HUDEP-2 (cell line): ENCODE results near the gene BLOC1S3.
A peak's percentile ranks its signal among the peaks of the same experiment; 100 is the strongest.

ENCODE experiments used
- DNase-seq, 76 experiments: peaks; one replicate each; lab custom pipeline; 2025; ENCODE audit not compliant: unreplicated experiment in 76 of 76; lab: John Stamatoyannopoulos, UW

Gene BLOC1S3

GRCh38 chr19:45178262-45179071 lies at the start of gene BLOC1S3:
TSS of gene BLOC1S3 (plus strand) at chr19:45178784. CDS start at chr19:45179297, 513 bp downstream.
- DNase-seq, result peak; percentile 79 to 100 (median 100)

- DNase-seq, result no peak
Measured at GRCh38 chr19:45128806-45129205, 49.8 kb upstream of the BLOC1S3 start.

- no peak for DNase-seq
Measured at GRCh38 chr19:45130236-45130635, 48.3 kb upstream of the BLOC1S3 start.

GRCh38 chr19:45130888-45131615 lies 47.5 kb upstream of the BLOC1S3 start:
- peak in 7 of 76 experiments; percentile 7 to 30 (median 16) for DNase-seq

- no peak for DNase-seq
Measured at GRCh38 chr19:45133661-45134060, 44.9 kb upstream of the BLOC1S3 start.

- DNase-seq, result no peak
Measured at GRCh38 chr19:45135176-45135885, 43.3 kb upstream of the BLOC1S3 start.

- peak in 1 of 76 experiments; percentile 9 for DNase-seq
Measured at GRCh38 chr19:45136507-45137178, 41.9 kb upstream of the BLOC1S3 start.

GRCh38 chr19:45137179-45137761 lies 41.3 kb upstream of the BLOC1S3 start:
- no peak for DNase-seq

GRCh38 chr19:45138303-45138751 lies 40.3 kb upstream of the BLOC1S3 start:
- DNase-seq, result peak in 1 of 76 experiments; percentile 15

GRCh38 chr19:45139286-45140143 lies 39.1 kb upstream of the BLOC1S3 start:
- DNase-seq, result no peak

GRCh38 chr19:45140144-45140503 lies 38.5 kb upstream of the BLOC1S3 start:
- DNase-seq, result no peak

GRCh38 chr19:45140533-45140932 lies 38.1 kb upstream of the BLOC1S3 start:
- DNase-seq, result no peak

- no peak for DNase-seq
Measured at GRCh38 chr19:45141203-45141900, 37.2 kb upstream of the BLOC1S3 start.

- DNase-seq, result no peak
Measured at GRCh38 chr19:45142016-45142725, 36.4 kb upstream of the BLOC1S3 start.

- DNase-seq, result no peak
Measured at GRCh38 chr19:45142726-45143110, 35.9 kb upstream of the BLOC1S3 start.

- no peak for DNase-seq
Measured at GRCh38 chr19:45144431-45145269, 33.9 kb upstream of the BLOC1S3 start.
